SK-N-SH (cell line): ENCODE measurements around the gene MAST2.

ENCODE experiments used
- CTCF ChIP-seq: fragments of 200-600 bp; sonication (generic); IDR thresholded peaks from 2 replicates; pipeline ENCODE4 v1.6.1; 2017; ENCODE audit warnings: antibody characterized with exemption, mild to moderate bottlenecking, moderate library complexity
- ELF1 ChIP-seq: IDR thresholded peaks from 2 replicates; pipeline ENCODE4 v1.4.0; 2012
- EP300 ChIP-seq, 2 experiments: IDR thresholded peaks; 2 replicates each; pipeline versions ENCODE4 v1.4.0 to v1.6.1; 2012; ENCODE audit warnings: borderline replicate concordance in 1 of 2, low read depth in 1 of 2, low read length in 1 of 2
- EZH2phosphoT487 ChIP-seq: fragments of 200-600 bp; sonication (generic); IDR thresholded peaks from 2 replicates; pipeline ENCODE4 v1.6.1; 2017; ENCODE audit warnings: low read depth, mixed run types, mild to moderate bottlenecking, antibody characterized with exemption, moderate library complexity, borderline replicate concordance
- GABPA ChIP-seq: IDR thresholded peaks from 2 replicates; pipeline ENCODE4 v1.4.0; 2012; ENCODE audit warnings: low read depth, mild to moderate bottlenecking
- MXI1 ChIP-seq: IDR thresholded peaks from 2 replicates; pipeline ENCODE4 v1.6.1; 2012; ENCODE audit warnings: mild to moderate bottlenecking, low read depth, low read length, improper control_type of control experiment
- POLR2AphosphoS5 ChIP-seq: IDR thresholded peaks from 2 replicates; pipeline ENCODE4 v1.6.1; 2012; ENCODE audit warnings: low read depth, low read length
- RAD21 ChIP-seq: IDR thresholded peaks from 2 replicates; pipeline ENCODE4 v1.6.1; 2012; ENCODE audit warnings: mild to moderate bottlenecking, low read length
- RCOR1 ChIP-seq: fragments of 150-350 bp; IDR thresholded peaks from 2 replicates; pipeline ENCODE4 v1.6.1; 2017; ENCODE audit warnings: antibody characterized with exemption, low read length
- TAF1 ChIP-seq: IDR thresholded peaks from 2 replicates; pipeline ENCODE4 v1.6.1; 2012; ENCODE audit warnings: low read depth, mild to moderate bottlenecking, low read length, moderate library complexity, borderline replicate concordance
- YY1 ChIP-seq: IDR thresholded peaks from 2 replicates; pipeline ENCODE4 v1.4.0; 2012; ENCODE audit warnings: low read depth, mild to moderate bottlenecking

- no peak for TF ChIP-seq CTCF
- TF ChIP-seq RAD21, result no peak
- no peak for TF ChIP-seq POLR2AphosphoS5
- no peak for TF ChIP-seq TAF1
- no peak for TF ChIP-seq EP300 (IDR thresholded peaks at IDR 0.05; ENCODE audit: borderline replicate concordance in 1 of 2, low read depth in 1 of 2, low read length in 1 of 2)
- no peak for TF ChIP-seq ELF1
- TF ChIP-seq EZH2phosphoT487, result no peak
- TF ChIP-seq GABPA, result no peak
- TF ChIP-seq YY1, result no peak
- TF ChIP-seq RCOR1, result no peak
- no peak for TF ChIP-seq MXI1
Measured at GRCh38 chr1:46081206-46081605, 277.8 kb downstream of the MAST2 start.
